NCI-H2029 (cell line): ENCODE results near the gene ZNF362.
A peak's percentile ranks its signal among the peaks of the same experiment; 100 is the strongest.
"Not testable (repeated sequence)": the region's sequence is repeated elsewhere in the genome, so short reads cannot be mapped to it uniquely, and the experiment has no call there.

ENCODE experiments used
- DNase-seq: peaks from one replicate; lab custom pipeline; 2025; lab: John Stamatoyannopoulos, UW

The ZNF362 gene

GRCh38 chr1:33256471-33257206 is at the start of gene ZNF362:
TSS of gene ZNF362 (plus strand) at chr1:33256492. CDS start at chr1:33270575, 14,083 bp downstream.
- peak; percentile 42 for DNase-seq

DNA sequence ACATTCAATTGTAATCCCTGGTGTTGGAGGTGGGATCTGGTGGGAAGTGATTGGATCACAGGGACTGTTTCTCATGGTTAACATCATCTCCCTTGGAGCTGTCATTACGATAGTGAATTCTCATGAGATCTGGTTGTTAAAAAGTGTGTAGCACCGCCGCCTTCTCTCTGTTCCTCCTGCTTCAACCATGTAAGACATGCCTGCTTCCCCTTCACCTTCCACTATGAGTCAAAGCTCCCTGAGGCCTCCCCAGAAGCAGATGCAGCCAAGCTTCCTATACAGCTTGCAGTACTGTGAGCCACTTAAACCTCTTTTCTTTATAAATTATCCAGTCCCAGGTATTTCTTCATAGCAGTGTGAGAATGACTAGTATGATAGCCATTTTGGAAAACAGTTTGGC is 44.3 kb upstream of the ZNF362 start:
- no peak for DNase-seq

GRCh38 chr1:33219886-33220661 is 36.2 kb upstream of the ZNF362 start:
- DNase-seq: no peak

- no peak for DNase-seq
Observed at GRCh38 chr1:33220676-33221384, 35.5 kb upstream of the ZNF362 start.

DNA sequence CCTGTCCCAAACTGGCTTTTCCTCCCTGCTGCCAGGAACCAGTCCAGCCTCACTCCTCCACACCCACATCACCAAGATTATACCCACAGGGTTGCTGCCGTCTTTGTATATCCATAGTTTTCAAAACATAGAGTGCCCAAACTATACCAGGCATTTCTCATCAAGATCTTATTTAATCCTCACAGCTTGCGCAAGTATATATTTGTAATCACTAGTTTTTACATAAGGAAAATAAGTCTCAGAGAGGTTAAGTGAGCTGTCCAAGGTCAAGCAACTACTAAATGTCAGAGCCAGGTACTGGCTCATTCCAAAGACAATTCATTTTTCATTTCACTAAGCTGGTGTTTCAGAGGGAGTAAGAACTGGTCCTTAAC is 34.9 kb upstream of the ZNF362 start:
- no peak for DNase-seq

DNA sequence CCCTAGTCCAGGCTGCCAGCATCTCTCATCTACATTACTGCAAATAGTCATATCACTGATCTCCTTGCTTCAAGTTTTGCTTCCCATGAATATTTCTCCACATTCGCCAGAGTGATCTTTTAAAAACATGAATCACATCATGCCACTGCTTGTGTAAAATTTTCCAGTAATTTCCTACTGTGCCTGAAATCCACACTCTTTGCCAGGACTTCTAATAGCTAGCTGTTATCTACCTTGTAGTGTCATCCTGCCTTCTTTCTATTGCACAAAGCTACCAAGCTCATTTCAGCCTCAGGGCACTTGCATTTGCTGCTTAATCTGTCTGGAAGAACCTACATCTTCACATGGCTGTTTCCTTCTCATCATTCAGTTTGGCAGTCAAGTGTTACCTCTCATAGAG is 33.9 kb upstream of the ZNF362 start:
- no peak for DNase-seq

GRCh38 chr1:33224166-33224707 is 32.1 kb upstream of the ZNF362 start:
- no peak for DNase-seq

- no peak for DNase-seq
Observed at GRCh38 chr1:33225586-33225985, 30.7 kb upstream of the ZNF362 start.

DNA sequence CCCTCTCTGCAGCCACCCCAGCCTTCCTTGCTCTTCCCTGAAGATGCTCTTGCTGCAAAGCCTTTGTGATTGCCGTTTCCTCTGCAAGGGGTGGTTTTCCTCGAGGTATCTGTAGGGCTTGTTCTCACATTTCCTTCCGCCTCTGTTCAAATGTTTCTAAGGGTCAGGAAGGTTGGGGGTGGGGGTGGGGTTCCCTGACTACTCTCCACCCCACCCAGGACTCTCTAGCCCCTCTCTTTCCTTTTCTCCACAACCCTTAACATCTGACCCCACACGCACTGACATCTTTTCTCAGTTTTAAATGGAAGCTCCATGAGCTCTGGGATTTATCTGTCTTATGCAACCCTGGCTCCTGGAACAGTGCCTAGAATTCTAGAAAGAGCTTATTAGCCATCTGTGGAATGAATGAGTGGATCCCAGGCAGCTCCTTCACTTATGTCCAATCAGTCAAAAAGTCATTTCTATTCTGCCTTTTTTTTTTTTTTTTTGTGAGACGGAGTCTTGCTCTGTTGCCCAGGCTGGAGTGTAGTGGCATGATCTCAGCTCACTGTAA is 27.3 kb upstream of the ZNF362 start:
- DNase-seq: no peak

GRCh38 chr1:33231166-33231565 is 25.1 kb upstream of the ZNF362 start:
- no peak for DNase-seq

DNA sequence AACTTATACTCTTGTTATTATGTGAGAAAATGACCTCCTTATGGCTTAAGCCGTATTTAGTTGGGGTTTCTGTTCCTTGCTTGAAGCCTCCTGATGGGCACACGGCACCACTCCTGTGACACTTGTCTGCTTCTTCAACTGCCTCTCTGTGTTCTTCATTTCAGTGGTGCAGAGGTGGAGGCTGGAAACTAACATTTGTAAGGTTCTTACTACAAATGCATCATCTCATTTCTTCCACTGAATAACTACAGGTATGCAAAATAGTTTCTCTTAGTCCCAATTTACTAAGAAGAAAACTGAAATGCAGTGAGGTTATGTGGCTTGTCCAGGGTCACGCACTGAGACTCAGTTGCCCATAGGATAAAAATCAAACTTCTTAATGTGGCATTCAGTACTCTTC is 23.6 kb upstream of the ZNF362 start:
- DNase-seq: no peak

- DNase-seq: no peak
Observed at GRCh38 chr1:33234131-33234530, 22.2 kb upstream of the ZNF362 start.

DNA sequence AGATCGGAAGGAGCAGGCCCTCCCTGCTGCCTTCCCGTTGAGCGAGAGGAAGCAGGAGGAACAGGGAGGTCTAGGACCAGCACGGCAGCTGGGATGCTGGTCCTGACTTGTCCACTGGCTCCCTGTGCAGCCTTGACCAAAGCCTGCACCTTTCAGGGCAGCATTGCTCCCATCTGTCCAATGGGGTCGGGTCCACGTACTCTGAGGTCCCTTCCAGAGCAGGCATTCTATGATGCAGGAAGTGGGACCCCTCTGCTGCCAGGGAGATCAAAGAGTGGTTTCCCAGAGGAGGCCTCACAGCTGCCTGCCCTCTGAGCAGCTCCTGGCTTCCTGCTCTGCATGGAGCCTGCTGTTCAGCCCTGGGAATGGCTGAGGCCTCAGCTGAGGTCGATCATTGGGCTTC is 21.7 kb upstream of the ZNF362 start:
- DNase-seq: no peak

DNA sequence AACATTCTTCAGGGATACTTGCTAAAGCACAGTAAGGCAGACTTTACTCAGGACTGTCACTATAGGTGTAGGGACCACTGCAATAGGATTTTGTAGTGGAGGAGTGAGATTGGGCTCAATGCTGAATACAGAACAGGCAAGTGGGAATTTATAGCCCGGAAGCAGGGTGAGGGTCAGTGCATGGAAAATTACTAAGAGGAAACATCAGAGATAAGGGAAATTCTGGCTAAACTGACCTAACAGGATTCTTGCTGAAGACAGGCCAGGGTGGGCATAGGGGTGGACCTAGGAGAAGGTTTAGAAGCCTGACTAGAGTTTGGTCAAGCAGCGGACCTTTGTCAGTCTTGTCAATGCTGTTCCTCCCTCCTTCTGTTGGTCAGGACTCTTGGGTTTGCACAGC is 20.8 kb upstream of the ZNF362 start:
- no peak for DNase-seq

DNA sequence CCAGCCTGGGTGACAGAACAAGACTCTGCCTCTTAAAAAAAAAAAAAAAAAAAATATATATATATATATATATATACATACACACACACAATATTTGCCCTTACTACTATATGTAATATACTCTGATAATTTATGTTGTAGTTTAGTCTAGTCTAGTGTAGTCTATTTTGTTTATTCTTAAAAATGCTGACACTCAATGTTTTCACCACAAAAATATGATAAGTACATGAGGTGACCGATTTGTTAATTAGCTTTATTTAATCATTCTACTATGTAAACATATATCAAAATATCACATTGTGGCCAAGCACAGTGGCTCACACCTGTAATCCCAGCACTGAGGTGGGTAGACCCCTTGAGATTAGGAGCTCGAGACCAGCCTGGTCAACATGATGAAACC is 19.8 kb upstream of the ZNF362 start:
- DNase-seq: no peak

DNA sequence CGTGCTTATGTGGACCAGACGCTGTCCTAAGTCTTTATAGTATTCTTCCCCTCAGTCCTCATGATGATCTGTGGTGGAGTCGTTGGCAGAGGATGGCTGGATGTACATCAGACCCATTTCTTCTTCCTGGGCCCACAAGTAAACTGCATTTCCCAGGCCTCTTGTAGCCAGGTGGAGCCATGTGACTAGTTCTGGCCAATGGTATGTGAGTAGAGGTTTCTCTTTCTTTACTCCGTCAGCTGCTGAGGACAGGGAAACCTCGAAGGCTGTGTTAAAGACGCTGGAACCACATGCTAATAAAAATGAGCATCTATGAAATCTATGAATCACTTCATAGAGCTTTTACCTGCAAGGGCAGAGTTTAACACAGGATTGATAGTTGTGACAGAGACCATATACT is 18.7 kb upstream of the ZNF362 start:
- DNase-seq: no peak

DNA sequence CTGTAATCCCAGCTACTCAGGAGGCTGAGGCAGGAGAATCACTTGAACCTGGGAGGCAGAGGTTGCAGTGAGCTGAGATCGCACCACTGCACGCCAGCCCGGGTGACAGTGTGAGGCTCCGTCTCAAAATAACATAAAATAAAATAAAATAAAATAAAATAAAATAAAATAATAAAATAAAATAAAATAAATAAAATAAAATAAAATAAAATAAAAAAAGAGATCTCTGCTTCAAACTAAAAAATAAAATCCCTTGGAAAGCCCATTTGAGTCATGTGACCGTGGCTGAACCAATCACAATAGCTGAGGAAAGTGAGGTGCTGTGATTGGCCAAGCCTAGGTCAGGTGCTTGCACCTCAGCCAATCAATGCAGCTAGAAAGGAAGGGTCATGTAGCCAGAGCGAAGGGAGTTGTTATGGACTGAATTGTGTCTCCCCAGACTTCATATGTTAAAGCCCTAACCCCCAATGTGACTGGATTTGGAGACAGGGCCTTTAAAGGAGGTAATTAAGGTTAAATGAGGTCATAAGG is 18.0 kb upstream of the ZNF362 start:
- not testable (repeated sequence) for DNase-seq

- not testable (repeated sequence) for DNase-seq
Observed at GRCh38 chr1:33239410-33239809, 16.9 kb upstream of the ZNF362 start.

- no peak for DNase-seq
Observed at GRCh38 chr1:33241866-33242265, 14.4 kb upstream of the ZNF362 start.

GRCh38 chr1:33242652-33243051 is 13.6 kb upstream of the ZNF362 start:
- no peak for DNase-seq

GRCh38 chr1:33244143-33244808 is 12.0 kb upstream of the ZNF362 start:
- DNase-seq: no peak

GRCh38 chr1:33244809-33245186 is 11.5 kb upstream of the ZNF362 start:
- no peak for DNase-seq
